CD4-positive, alpha-beta T cell treated with Interleukin-21 for 1 hour (primary cell): Measurements from ENCODE around the gene POU4F2.
"Not testable (repeated sequence)": the region's sequence is repeated elsewhere in the genome, so short reads cannot be mapped to it uniquely, and the experiment has no call there.

ENCODE experiments used
- DNase-seq: peaks from one replicate; pipeline ENCODE4 v3.0.0-alpha.2; 2020

POU4F2 gene

DNA sequence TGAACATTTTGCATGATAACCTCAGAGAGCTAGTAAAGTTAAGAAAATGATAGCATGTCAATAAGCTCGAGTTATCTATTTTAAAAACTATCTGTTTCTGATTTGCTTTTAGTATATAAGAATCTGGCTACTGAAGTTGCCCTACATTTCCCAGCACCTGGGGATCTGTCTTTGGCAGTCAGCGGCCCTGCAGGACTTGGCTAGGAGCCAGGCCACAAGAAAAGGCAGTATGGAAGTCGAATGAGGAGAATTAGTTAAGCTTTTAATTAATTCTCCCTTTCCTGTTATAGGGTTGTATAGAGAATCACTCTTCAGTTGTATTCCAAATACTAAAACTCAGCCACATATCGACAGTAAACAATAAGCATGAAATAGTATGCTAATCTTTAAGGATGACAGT, 22.7 kb downstream of the POU4F2 start:
- DNase-seq = no peak

DNA sequence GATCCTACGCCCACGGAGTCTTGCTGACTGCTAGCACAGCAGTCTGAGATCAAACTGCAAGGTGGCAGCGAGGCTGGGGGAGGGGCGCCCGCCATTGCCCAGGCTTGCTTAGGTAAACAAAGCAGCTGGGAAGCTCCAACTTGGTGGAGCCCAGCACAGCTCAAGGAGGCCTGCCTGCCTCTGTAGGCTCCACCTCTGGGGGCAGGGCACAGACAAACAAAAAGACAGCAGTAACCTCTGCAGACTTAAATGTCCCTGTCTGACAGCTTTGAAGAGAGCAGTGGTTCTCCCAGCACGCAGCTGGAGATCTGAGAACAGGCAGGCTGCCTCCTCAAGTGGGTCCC, 25.2 kb downstream of the POU4F2 start:
- not testable (repeated sequence) for DNase-seq

DNA sequence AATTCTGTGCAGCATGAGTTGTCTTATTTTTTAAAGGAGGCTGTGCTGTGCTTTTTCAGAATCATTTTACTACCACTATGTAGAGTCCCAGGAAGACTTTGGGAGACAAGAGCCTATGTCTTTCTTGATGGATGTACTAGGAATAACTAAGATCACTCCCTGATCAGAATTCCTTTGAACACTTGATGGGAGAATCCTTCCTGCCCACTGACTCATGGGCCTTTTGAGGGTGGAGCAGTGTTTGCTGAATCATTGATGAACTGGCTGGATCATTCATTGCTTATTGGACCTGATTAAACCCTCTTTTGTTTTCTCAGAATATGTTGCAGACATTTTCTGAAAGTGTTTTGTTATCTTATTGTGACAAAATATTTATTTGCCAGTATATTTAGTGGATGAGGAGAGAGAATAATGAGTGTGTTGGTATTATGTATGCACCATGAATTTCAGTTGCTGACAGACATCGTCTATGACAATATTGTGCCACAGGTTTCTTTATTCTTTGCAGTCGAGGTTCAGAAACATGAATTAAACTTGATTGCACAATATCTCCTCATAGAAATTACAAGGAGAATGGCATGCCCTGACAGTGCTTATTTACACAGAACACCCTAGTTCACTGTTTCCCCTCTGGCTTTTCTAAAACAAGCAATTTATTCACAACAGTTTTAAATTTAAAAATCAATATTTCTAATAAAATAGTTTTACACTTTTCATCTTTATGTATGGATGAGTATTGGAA, 36.3 kb downstream of the POU4F2 start:
- no peak for DNase-seq
